Right lung (tissue), 5 donors: Measurements from ENCODE around the gene STUM. TPM values are rescaled to one million over a fixed set of nuclear protein-coding genes. Genes with fewer than 3 reads are reported as not detected.

Source experiments
- DNase-seq, 2 donors: peaks; one replicate each; pipeline ENCODE4 v3.0.0-alpha.2; 2013
- polyA plus RNA-seq, 5 donors: library from polyadenylated mRNA; unstranded; fragments of 120-200 nt; gene quantifications; one replicate each; pipeline versions ENCODE4 v1.2.1 to v1.2.3, GENCODE V29; 2013; ENCODE audit warnings: inconsistent platforms in 1 of 5, low replicate concordance in 1 of 5; ENCODE audit not compliant: insufficient read length in 5 of 5, insufficient read depth in 1 of 5

Gene STUM
- polyA plus RNA-seq, 5 donors: 0.81 to 2.4 (median 1.3) TPM

DNA sequence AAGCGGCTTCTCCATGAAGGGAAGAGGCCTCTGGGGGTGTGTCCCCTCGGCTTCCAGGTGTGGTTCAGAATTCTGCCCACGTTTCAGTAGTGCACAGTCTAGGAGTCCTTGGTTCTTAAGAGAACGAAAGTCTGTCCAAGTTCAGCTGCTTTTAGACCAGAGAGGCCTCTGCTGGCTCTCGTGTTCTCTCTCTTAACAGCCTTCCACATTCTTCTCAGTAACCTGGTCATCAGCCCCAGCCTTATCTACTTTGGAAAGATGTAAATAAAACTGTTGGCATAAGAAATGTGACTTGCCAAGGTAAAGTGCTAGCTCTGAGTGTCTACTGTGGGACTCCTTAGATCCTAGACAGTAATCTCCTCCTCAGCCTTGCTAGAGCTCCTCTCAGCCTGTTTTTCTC is 15.3 kb upstream of the STUM start:
- DNase-seq: no peak

- no peak for DNase-seq
Observed at GRCh38 chr1:226534098-226534497, 14.5 kb upstream of the STUM start.

DNA sequence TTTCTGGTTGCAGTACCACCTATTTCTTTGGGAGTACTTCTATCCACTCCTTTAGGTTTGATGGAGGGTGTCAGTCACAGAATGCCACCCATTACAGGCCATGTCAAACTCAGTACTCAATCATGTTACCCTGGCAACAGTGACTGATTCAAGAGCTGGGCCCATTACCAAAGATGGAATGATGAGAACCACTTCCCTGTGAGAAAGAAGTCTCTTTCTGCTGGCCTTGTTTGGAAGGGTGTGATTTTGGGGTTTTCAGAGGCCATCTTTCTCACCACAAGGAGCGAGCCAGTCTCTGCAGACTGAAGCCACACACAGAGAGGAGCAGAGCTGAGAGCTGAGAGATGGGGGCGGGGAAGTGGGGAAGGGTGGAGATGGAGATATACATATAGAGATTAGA is 13.9 kb upstream of the STUM start:
- DNase-seq: no peak

DNA sequence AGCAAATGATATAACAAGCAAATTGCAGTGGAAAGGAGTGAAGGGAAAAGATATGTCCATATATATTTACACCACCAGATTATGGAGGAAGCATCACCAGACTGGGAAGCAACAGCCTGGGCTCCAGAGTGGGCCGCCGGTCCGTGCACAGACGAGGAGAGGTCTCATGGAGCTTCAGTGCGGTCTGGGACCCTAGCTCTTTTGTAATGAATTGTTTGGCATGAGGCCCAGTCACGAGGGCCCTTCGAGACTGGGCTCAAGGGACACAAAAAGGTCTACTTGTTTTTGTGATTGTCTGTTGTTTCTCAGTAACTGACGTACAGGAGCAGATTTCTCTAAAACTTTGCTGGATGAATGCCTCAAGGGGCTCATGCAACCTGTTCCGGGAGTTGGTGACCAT is 12.9 kb upstream of the STUM start:
- DNase-seq: no peak

GRCh38 chr1:226541231-226541630 is 7.3 kb upstream of the STUM start:
- DNase-seq: no peak

- DNase-seq: no peak
Observed at GRCh38 chr1:226541631-226542622, 6.6 kb upstream of the STUM start.

- DNase-seq: no peak
Observed at GRCh38 chr1:226542623-226543103, 5.9 kb upstream of the STUM start.

DNA sequence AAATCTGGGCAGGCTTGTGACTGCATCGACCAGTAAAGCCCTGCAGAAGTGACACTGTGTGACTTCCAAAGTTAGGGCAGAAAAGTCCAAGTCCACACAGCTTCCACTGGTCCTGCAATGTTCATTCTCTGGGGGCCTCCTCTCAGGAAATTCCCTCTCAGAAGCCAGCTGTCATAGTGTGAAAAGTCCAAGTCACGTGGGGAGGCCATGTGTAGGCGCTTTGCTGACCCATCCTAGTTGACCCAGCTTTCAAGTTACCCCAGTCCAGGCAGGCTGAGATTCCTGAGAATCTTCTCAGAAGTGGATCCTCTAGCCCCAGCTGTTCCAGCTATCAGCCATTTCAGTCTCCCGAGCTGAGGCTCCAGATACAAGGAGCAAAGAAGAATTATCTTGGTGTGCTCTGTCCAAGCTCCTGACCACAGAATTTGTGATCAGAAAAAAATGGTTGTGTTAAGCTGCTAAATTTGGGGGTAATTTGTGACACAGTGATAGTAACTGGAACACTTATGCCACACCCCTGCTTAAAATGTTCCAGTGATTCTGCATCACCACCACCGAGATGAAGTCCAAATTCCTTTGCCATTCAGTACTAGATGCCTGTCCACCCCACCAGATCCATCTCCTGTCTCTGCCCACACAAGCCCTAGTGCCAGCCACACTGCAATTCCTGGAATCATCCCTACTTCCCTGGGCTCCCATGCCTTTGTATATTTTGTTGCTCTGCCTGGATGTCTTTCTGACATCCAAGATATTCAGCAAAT is 2.5 kb upstream of the STUM start:
- no peak for DNase-seq

DNA sequence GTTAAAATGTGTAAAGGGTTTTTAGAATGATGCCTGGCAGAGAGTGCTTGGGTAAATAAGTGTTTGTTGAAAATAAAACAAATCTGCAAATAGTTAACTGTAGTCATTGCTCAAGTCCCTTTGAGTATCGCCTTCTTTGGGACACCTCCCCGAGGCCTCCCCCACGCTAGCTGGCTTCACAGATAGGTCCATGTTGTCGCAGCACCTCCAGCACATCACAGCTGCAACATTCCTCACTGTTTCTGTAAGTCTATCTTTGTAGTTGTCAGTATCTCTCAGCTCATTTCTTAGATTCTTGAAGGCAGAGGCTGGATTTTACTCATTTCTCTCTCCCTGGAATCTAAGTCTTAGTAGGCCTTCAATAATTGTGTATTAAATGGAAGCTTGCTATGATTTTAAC is 1.6 kb upstream of the STUM start:
- DNase-seq: no peak

DNA sequence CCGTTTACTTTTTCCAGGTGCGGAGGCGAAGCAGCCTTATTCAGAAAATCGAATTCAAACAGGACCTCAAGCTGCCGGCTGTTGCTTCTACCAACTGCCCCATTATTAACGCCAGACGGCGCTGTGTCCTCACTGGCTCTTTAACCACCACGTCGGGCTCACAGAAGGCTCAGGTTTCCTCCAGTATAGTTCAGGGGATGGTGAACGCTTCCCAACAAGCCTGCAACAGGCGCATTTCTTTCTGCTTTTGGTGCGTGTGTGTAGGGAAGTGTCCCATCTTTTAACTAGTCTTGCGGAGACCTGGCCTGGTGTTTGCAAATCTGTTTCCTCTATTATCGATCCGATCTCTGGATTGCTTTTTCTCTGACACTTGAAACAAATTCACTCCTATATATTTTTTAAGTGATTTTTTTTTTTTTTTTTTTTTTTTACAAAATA is 791 bp upstream of the STUM start:
- DNase-seq: peak; percentile 69 to 75

DNA sequence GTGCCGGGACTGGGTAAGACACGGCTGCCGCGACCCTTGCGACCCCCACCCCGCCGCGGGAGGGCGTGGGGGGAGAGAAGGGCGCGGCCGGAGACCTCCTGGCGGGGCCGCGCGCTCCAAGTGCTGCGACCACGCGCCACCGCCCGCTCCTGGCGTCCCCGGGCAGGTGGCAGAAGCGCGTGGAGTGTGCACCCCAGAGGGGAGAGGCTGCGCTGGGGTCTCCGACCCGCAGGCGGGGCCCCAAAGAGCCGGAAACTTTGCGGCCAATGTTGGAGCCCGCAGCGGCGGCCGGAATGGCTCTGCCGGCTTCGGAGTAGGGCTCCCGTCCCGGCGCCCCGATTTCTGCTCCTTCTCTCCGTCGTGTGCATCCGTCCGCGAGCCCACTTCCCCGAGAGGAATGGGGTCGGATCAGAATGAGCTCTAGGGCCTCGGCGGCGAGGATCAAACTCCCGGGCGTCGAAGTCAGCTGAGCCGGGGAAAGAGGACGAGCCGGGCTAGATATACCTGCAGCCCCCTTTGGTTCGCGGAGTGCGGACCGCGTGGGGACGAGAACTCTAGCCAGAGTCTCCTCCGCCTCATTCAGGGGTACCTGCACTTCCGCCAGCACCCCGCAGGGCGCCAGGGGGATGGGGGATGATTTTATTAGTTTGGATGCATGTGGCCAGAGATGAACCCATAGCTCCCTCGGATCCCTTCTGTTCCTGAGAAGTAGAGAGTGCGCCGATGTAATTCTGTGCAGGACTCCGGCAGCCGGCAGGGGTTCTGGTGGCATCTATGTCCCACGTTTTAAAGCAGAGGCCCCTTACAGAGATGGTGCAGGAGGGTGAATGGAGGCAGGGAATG is 751 bp downstream of the STUM start:
- DNase-seq: no peak

- DNase-seq: no peak
Observed at GRCh38 chr1:226549937-226550671, 1.5 kb downstream of the STUM start.

DNA sequence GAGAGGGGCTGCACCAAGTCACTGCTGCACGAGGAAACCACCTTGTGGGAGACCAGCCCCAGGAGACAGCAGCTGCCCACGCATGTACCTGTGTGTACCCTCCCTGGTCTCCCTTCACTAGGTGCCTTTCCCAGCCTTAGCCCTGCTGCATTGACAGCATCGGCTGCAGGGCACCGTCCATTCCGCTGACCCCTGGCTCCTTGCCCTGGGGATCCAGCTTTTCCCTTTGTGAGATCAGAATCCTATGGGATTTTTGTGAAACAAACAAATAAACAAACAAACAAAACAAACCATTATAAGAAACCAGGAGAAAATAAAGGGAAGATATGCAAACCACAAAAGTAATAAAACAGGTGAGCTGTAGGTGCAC is 2.1 kb downstream of the STUM start:
- DNase-seq: no peak

DNA sequence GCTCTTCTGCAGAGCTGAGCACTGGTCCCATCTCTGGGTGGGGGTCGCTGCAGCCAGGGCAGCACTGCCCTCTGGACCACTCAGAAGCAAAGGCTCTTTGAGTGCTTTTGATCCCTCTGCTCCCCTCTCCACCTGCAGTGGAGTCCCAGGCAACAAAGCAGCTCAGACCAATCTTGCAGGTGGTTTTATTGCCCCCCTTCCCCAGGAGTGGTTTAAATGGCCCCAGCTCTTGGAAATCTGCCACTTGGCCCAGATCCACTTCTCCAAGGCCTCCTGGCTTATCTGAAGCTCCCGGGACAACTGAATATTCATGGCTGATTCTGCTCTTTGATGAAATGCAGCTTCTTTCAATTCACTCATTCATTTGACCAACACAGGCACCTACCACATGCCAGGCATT is 2.7 kb downstream of the STUM start:
- DNase-seq: no peak

DNA sequence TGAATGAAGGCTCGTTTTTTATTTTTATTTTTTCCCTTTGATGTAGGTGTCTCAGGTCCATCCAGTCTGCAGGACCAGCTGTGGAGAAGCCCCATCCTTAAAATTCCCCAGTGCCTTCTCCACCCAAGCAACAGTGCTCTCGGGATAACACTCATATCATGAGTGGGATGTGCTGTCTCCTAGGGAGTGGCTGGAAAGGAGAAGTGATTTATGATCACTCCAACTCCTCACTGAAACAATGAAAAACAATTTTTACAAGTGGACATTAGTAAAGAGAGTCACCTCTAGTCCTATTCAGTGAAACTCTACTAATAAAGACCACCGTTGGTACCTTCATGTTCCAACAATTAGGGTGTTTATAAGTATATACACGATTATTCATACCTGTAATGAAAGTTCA is 3.5 kb downstream of the STUM start:
- no peak for DNase-seq

GRCh38 chr1:226553266-226553923 is 4.8 kb downstream of the STUM start:
- no peak for DNase-seq

DNA sequence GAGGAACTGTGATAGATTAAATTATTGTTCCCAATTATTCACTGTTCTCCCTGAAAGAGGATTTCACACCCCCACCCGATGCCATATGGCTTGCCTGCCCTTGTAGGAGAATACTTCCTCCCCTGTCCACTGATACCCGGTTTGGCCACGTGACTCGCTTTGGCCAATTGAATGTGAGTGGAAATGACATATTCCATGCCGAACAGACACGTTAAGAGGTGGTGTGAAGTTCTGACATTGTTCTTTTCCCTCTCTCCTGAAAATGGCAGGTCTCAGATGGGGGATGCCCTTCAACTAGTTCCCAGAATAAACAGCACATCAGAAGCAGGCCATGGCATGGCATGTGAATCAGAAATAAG is 5.3 kb downstream of the STUM start:
- no peak for DNase-seq

DNA sequence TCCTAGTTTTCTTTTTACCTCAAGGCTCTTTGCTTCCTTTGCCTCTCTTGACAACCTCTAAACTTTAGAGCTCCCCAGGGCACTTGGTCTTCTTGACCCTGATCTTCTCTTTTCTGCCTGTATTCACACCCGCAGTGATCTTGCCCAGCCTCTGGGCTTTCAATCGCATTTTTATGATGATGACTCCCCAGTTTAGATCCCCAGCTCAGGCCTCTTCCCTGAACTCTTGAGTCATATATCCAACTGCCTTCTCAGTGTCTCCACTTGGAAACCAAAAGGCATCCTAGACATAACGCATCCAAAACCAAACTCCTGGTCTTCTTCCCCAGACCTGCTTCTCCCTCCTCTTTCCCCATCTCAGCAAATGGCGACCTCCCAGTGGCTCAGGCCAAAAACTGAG is 6.5 kb downstream of the STUM start:
- no peak for DNase-seq

DNA sequence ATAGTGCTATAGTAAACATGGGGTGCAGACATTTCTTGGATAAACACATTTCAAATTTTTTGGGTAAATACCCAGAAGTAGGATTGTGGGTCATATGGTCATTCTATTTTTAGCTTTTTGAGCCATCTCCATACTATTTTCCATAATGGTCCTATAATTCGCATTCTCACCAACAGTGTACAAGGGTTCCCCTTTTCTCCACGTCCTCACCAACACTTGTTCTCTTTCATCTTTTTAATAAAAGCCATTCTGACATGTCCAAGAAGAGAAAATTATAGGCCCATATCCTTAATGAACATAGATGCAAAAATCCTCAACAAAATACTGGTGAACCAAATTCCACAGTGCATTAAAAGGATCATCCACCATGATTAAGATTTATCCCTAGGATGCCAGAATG is 8.9 kb downstream of the STUM start:
- no peak for DNase-seq

GRCh38 chr1:226558036-226558650 is 9.6 kb downstream of the STUM start:
- no peak for DNase-seq
